K562 (cell line): ENCODE measurements around the gene FOSL1. TPM values are rescaled to one million over a fixed set of nuclear protein-coding genes. Genes with fewer than 3 reads are reported as not detected.
A peak's percentile ranks its signal among the peaks of the same experiment; 100 is the strongest.

ENCODE experiments used
- ARHGAP35 ChIP-seq: fragments of 450-650 bp; IDR thresholded peaks from 2 replicates; pipeline ENCODE4 v1.6.1; 2018; ENCODE audit not compliant: partially characterized antibody
- CHD4 ChIP-seq: fragments of 200-600 bp; sonication (generic); IDR thresholded peaks from 3 replicates; pipeline ENCODE4 v1.6.1; 2012; ENCODE audit warnings: low read depth, mild to moderate bottlenecking, mixed read lengths, low read length, inconsistent platforms; ENCODE audit not compliant: insufficient read depth, insufficient replicate concordance, poor library complexity, severe bottlenecking
- CXXC5 ChIP-seq: fragments of 250-450 bp; sonication (Bioruptor Pico); IDR thresholded peaks from 2 replicates; pipeline ENCODE4 v1.8.0; 2022; ENCODE audit warnings: inconsistent platforms, mild to moderate bottlenecking, moderate library complexity
- GATAD2A ChIP-seq: fragments of 450-650 bp; IDR thresholded peaks from 2 replicates; pipeline ENCODE4 v1.6.1; 2017
- KDM4B ChIP-seq, 2 experiments: fragments of 450-650 bp in 1 of 2; sonication (generic) in 1 of 2; IDR thresholded peaks; 2 replicates each; pipeline ENCODE4 v1.6.1; 2016 to 2017; ENCODE audit warnings: borderline replicate concordance in 2 of 2, antibody characterized with exemption in 1 of 2, low read depth in 1 of 2, mild to moderate bottlenecking in 1 of 2
- KHSRP ChIP-seq: fragments of 450-650 bp; IDR thresholded peaks from 2 replicates; pipeline ENCODE4 v1.6.1; 2017
- NCOR1 ChIP-seq: fragments of 450-650 bp; IDR thresholded peaks from 2 replicates; pipeline ENCODE4 v1.6.1; 2016; ENCODE audit warnings: mild to moderate bottlenecking, moderate library complexity
- NR1H2 ChIP-seq: sonication (generic); formaldehyde crosslinking; IDR thresholded peaks from 2 replicates; pipeline ENCODE4 v1.4.0; 2020; ENCODE audit warnings: mild to moderate bottlenecking, missing genetic modification reagents
- NR4A1 ChIP-seq, 2 experiments: fragments of 250-450 bp in 1 of 2; fragments of 450-650 bp in 1 of 2; sonication (Bioruptor Pico) in 1 of 2; IDR thresholded peaks; 2 replicates each; pipeline versions ENCODE4 v1.4.0 to v1.6.1; 2016 to 2020; ENCODE audit warnings: mild to moderate bottlenecking in 2 of 2, missing compliant biosample characterization in 1 of 2, missing genetic modification characterization in 1 of 2, moderate library complexity in 1 of 2
- POLR2B ChIP-seq: fragments of 450-650 bp; IDR thresholded peaks from 2 replicates; pipeline ENCODE4 v1.6.1; 2018; ENCODE audit warnings: low read depth; ENCODE audit not compliant: partially characterized antibody
- SIX5 ChIP-seq, 2 experiments: IDR thresholded peaks; 2 replicates each; pipeline ENCODE4 v1.6.1; 2011; ENCODE audit warnings: low read length in 2 of 2, borderline replicate concordance in 1 of 2, low read depth in 1 of 2, mild to moderate bottlenecking in 1 of 2, moderate library complexity in 1 of 2; ENCODE audit not compliant: insufficient read depth in 1 of 2
- TBP ChIP-seq: optimal IDR thresholded peaks from 2 replicates; pipeline ENCODE3; 2011; ENCODE audit warnings: low read depth, low read length, improper control_type of control experiment
- ZBTB7A ChIP-seq: IDR thresholded peaks from 2 replicates; pipeline ENCODE4 v1.6.1; 2011; ENCODE audit warnings: low read depth, mild to moderate bottlenecking, low read length, moderate library complexity, borderline replicate concordance; ENCODE audit not compliant: control insufficient read depth
- polyA plus RNA-seq, 8 experiments: library from polyadenylated mRNA; depleted of rRNA in 4 of 8; stranded (reverse) in 5 of 8; unstranded in 3 of 8; fragments of >200 nt; fragmentation: Nextera tagmentation in 2 of 8; fragmentation: Illumina TruSeq in 1 of 8; extraction: Ambion mirVana in 2 of 8; extraction: Trizol in 1 of 8; gene quantifications; 2 replicates each; pipeline versions ENCODE4 v1.2.1 to v1.2.3, GENCODE V29; 2011 to 2014; ENCODE audit warnings: inconsistent platforms in 1 of 8, missing spikeins in 1 of 8
- total RNA-seq, 7 experiments: library from RNA; depleted of rRNA in 6 of 7; stranded (reverse); fragments of >200 nt in 6 of 7; fragmentation: Illumina TruSeq in 2 of 7; extraction: Trizol in 2 of 7; gene quantifications; 2 replicates each; pipeline versions ENCODE4 v1.2.1 to v1.2.3, GENCODE V29; 2011 to 2021; ENCODE audit warnings: low replicate concordance in 1 of 7
- TF ChIP-seq, protein P1 (sequence below): sonication (generic); formaldehyde crosslinking; IDR thresholded peaks from 2 replicates; pipeline ENCODE4 v1.8.0; 2022; ENCODE audit warnings: mild to moderate bottlenecking, low read depth, missing genetic modification reagents
- TF ChIP-seq, protein P2 (sequence below): sonication (generic); formaldehyde crosslinking; IDR thresholded peaks from 2 replicates; pipeline ENCODE4 v1.9.0; 2022; ENCODE audit warnings: mild to moderate bottlenecking, missing genetic modification reagents
- TF ChIP-seq, protein P3 (sequence below): fragments of 450-650 bp; IDR thresholded peaks from 2 replicates; pipeline ENCODE4 v1.6.1; 2016; ENCODE audit warnings: mild to moderate bottlenecking
- TF ChIP-seq, protein P4 (sequence below): fragments of 250-450 bp; sonication (Bioruptor Pico); IDR thresholded peaks from 2 replicates; pipeline ENCODE4 v1.8.0; 2021; ENCODE audit warnings: borderline replicate concordance, mild to moderate bottlenecking, moderate library complexity; ENCODE audit not compliant: poor library complexity, severe bottlenecking
- TF ChIP-seq, protein P5 (sequence below): sonication (generic); formaldehyde crosslinking; IDR thresholded peaks from 2 replicates; pipeline ENCODE4 v1.8.1; 2023; ENCODE audit warnings: mild to moderate bottlenecking, missing genetic modification reagents

Gene FOSL1
- total and polyA plus RNA-seq, 9 of the 15 experiments (the other 6 are each of a cell fraction or from before 2014, with no cell fraction given): 3.5 to 39.6 (median 10.0) TPM

DNA sequence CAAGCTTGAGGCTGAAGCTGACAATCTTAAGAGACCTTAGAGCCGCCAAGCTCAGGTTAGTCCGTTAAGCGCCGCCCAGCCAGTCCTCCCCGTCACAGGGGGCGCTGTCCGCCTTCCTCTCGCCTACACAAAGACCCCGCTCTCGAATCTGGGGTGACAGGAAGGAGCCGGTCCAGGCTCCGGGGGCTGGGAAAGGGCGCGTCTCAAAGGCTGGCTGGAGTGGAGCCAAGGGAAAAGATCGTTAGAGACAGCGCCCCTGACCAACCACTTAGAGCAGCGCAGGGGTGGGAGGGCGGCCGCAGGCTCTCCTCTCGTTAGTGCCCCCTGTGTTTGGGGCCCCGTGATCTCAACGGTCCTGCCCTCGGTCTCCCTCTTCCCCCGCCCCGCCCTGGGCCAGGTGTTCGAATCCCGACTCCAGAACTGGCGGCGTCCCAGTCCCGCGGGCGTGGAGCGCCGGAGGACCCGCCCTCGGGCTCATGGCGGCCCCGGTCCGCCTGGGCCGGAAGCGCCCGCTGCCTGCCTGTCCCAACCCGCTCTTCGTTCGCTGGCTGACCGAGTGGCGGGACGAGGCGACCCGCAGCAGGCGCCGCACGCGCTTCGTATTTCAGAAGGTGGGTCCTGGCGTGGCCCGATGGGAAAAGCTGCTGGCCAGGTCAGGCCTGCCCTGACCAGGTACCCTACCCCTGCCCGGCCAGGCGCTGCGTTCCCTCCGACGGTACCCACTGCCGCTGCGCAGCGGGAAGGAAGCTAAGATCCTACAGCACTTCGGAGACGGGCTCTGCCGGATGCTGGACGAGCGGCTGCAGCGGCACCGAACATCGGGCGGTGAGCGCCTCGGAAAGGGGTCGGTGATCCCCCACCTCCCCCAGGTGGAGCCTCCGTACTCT is 39.7 kb downstream of the FOSL1 start, which contains the start of gene MUS81 (continued):
- TF ChIP-seq NR1H2 (0 out of 2 replicates have a peak, but pooled peaks have one; percentile 19), GATAD2A (no peak), SIX5 (IDR thresholded peaks at IDR 0.05; ENCODE audit: borderline replicate concordance in 1 of 2, insufficient read depth in 1 of 2, low read depth in 1 of 2, low read length in 2 of 2) (0 out of 4 replicates have a peak, but pooled peaks of 1 of the 2 experiments have one; percentile 11), CXXC5 (CRISPR knock-in tag) (peak; percentile 78), KDM4B (IDR thresholded peaks at IDR 0.05; ENCODE audit: borderline replicate concordance in 2 of 2, low read depth in 1 of 2) (peak in 1 of 2 experiments; percentile 69; a peak in 1 of 4 replicates), POLR2B (peak; percentile 68), KHSRP (no peak), CHD4 (no peak), ARHGAP35 (no peak), NCOR1 (peak; percentile 70), ZBTB7A (peak; percentile 91), TBP (no peak), NR4A1 (CRISPR knock-in tag; IDR thresholded peaks at IDR 0.05) (peak; percentile 83; the same call in 1 of the 2 replicates), NR4A1 (tag; IDR thresholded peaks at IDR 0.05) (no peak)
- TF ChIP-seq, protein P1, sequence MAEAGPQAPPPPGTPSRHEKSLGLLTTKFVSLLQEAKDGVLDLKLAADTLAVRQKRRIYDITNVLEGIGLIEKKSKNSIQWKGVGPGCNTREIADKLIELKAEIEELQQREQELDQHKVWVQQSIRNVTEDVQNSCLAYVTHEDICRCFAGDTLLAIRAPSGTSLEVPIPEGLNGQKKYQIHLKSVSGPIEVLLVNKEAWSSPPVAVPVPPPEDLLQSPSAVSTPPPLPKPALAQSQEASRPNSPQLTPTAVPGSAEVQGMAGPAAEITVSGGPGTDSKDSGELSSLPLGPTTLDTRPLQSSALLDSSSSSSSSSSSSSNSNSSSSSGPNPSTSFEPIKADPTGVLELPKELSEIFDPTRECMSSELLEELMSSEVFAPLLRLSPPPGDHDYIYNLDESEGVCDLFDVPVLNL (CRISPR knock-in tag): no peak
- TF ChIP-seq, protein P2, sequence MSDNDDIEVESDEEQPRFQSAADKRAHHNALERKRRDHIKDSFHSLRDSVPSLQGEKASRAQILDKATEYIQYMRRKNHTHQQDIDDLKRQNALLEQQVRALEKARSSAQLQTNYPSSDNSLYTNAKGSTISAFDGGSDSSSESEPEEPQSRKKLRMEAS (CRISPR knock-in tag): peak; percentile 40; the same call in 1 of the 2 replicates
- TF ChIP-seq, protein P3, sequence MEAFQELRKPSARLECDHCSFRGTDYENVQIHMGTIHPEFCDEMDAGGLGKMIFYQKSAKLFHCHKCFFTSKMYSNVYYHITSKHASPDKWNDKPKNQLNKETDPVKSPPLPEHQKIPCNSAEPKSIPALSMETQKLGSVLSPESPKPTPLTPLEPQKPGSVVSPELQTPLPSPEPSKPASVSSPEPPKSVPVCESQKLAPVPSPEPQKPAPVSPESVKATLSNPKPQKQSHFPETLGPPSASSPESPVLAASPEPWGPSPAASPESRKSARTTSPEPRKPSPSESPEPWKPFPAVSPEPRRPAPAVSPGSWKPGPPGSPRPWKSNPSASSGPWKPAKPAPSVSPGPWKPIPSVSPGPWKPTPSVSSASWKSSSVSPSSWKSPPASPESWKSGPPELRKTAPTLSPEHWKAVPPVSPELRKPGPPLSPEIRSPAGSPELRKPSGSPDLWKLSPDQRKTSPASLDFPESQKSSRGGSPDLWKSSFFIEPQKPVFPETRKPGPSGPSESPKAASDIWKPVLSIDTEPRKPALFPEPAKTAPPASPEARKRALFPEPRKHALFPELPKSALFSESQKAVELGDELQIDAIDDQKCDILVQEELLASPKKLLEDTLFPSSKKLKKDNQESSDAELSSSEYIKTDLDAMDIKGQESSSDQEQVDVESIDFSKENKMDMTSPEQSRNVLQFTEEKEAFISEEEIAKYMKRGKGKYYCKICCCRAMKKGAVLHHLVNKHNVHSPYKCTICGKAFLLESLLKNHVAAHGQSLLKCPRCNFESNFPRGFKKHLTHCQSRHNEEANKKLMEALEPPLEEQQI: no peak
- TF ChIP-seq, protein P4, sequence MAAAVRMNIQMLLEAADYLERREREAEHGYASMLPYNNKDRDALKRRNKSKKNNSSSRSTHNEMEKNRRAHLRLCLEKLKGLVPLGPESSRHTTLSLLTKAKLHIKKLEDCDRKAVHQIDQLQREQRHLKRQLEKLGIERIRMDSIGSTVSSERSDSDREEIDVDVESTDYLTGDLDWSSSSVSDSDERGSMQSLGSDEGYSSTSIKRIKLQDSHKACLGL (CRISPR knock-in tag): no peak
- TF ChIP-seq, protein P5, sequence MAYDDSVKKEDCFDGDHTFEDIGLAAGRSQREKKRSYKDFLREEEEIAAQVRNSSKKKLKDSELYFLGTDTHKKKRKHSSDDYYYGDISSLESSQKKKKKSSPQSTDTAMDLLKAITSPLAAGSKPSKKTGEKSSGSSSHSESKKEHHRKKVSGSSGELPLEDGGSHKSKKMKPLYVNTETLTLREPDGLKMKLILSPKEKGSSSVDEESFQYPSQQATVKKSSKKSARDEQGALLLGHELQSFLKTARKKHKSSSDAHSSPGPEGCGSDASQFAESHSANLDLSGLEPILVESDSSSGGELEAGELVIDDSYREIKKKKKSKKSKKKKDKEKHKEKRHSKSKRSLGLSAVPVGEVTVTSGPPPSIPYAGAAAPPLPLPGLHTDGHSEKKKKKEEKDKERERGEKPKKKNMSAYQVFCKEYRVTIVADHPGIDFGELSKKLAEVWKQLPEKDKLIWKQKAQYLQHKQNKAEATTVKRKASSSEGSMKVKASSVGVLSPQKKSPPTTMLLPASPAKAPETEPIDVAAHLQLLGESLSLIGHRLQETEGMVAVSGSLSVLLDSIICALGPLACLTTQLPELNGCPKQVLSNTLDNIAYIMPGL (CRISPR knock-in tag): no peak; the same call in 1 of the 2 replicates
